CD4-positive, alpha-beta T cell treated with Interleukin-4 for 1 hour (primary cell): Measurements from ENCODE around the gene MYRF.

Experiments used
- DNase-seq, 2 donors: peaks; one replicate each; pipeline ENCODE4 v3.0.0-alpha.2; 2020 to 2022

Gene MYRF

GRCh38 chr11:61752117-61752924 is at the start of gene MYRF:
Gene MYRF, plus strand, starts transcription at chr11:61752636. Its CDS starts 109 bp downstream, at chr11:61752745.
- peak; percentile 40 to 53 for DNase-seq

DNA sequence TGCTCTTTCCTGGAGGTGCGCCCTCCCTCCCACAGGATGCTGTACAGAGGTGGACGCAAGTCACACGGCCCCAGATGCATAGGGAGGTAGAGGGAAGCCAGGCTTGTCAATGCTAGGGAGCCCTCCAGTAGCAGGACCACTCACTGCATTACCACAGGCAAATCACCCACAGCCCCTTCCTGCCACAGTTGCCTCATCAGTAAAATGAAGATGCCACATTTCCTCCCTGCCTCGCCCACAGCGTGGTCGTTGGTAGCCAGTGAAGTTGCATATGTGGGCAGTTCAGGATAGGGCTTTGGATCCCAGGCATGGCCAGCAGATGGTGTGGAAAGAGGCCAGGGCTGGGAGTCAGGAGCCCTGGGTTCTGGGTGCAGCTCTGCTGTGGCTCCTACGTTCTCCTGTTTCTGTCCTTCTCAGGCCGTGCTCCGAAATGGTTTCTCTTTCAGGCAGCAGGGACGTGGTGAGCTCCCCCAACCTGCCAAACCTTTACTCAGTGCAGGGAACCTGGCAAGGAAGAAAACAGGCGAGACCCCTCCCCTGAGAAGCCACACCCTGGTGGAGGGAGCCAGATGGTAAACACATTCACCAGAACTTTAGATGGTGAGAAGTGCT is 49.6 kb upstream of the MYRF start:
- DNase-seq: no peak

DNA sequence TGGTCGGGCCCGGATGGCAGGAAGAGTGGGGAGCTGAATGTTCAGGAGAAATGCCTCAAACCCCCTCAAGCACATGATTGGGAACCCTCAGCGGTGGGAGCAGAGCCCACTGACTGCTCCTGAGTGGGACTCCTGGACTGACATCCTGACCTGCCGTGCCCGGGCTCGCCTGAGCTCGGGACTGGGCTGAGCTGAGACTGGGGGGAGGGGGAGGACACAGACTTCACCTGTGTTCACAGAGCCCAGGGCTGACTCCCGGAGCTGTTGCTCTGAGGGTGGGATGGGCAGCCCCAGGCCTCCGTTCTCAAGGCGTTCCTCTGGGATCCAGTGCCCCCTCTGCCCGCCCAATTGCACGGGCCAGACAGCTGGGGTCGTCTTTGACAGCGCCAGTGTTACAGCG is 47.6 kb upstream of the MYRF start:
- DNase-seq: no peak

- no peak for DNase-seq
Observed at GRCh38 chr11:61706452-61707400, 45.7 kb upstream of the MYRF start.

- DNase-seq: no peak
Observed at GRCh38 chr11:61707574-61707973, 44.9 kb upstream of the MYRF start.

GRCh38 chr11:61709110-61709509 is 43.3 kb upstream of the MYRF start:
- no peak for DNase-seq

GRCh38 chr11:61709572-61709971 is 42.9 kb upstream of the MYRF start:
- no peak for DNase-seq

DNA sequence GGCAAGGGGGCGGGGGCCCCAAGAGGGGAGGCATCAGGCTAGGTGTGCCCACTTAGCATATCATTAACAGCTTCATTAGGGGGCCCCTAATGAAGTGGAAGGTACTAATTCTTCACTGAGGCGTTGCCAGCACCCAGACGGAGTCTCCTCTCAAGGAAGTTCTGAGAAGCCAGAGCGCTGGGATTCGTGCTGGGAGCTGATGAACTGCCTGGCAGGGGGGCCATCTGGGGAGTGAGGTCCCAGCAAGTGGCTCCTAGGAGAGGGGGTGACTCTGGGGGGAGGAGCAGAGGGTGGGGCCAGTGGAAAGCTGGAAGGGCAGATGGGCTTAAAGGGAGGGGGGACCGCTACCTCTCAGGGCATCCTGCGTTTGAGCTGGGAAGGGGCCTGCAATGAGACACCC is 42.4 kb upstream of the MYRF start:
- DNase-seq: no peak

- DNase-seq: no peak
Observed at GRCh38 chr11:61711037-61711436, 41.4 kb upstream of the MYRF start.

DNA sequence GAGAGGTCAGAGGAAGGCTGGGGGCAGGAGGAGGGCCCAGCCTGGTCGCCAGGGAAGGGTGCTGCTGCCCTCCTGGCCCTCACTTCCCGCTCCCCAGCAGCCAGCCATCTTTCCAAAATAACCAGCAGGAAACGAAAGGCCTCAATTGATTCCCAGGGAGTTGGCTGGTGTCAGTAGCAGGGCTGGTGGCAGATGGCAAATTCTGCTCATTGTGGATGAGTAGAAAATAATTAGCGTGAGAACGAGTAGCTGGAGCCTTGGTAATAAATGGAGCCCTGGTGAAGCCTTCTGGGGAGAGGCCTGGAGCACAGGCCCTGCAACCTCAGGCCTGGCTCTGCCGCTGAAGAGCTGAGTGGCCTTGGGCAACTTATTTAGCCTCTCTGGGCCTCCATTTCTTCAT is 40.9 kb upstream of the MYRF start:
- no peak for DNase-seq

GRCh38 chr11:61712314-61712713 is 40.1 kb upstream of the MYRF start:
- no peak for DNase-seq

GRCh38 chr11:61712846-61713245 is 39.6 kb upstream of the MYRF start:
- DNase-seq: no peak

DNA sequence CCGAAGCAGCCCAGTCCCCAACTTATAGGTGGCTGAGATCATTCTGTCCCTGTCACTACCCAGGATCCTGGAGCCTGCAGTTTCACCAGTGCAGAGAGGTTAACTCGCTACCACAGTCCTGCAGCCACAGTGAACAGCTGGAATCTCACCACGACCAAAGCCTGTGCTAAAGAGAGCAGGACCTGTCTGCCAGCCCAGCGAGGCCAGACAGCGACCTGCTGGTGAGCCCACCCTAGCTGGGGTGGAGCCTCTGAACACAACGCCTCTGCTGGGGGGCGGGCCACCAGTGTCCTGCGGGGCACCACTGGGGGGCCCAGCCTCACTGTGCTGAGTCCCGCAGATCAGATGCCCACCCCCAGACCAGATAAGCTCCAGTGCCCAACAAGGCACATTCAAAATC is 39.0 kb upstream of the MYRF start:
- DNase-seq: no peak

GRCh38 chr11:61713906-61714305 is 38.5 kb upstream of the MYRF start:
- no peak for DNase-seq

GRCh38 chr11:61714316-61714715 is 38.1 kb upstream of the MYRF start:
- DNase-seq: no peak

DNA sequence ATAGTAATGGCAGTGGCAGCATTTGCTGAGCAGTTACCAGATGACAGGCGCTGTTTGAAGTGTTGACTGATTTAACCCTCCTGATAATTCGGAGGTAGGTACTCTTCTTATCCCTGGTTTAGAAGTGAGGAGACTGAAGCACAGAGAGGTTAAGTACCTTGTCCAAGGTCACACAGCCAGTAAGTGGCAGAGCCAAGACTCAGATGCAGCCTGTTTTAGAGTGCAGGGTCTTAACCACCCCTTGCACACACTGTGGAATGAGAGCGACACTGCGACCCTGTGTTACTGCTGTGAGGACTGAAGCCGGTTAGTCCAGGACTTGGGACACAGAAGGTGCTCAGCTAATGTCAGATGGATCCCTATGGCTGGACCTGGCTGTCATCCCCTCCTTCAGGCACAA is 37.5 kb upstream of the MYRF start:
- no peak for DNase-seq

DNA sequence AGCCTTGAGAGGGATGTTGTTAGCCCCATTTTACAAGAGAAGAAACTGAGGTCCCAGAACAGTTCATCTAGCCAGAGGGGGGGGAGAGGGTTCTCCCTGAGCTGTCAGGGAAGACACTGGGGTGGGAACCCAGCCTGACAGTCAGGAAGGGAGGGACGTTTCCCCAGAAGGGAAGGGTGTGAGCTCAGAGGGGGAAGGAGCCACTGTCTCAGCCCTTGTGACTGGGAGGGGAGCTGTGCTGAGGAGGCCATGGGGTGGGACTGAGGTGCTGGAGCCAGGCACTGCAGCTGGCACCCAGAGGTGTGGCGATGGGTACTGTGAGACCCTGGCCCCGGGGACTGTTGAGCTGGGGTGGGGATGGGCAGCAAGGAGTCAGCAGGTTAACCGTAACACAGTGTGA is 36.6 kb upstream of the MYRF start:
- peak in 1 of 2 donors; percentile 34 for DNase-seq

- no peak for DNase-seq
Observed at GRCh38 chr11:61716478-61717285, 35.8 kb upstream of the MYRF start.

GRCh38 chr11:61717286-61718033 is 35.0 kb upstream of the MYRF start:
- DNase-seq: no peak

DNA sequence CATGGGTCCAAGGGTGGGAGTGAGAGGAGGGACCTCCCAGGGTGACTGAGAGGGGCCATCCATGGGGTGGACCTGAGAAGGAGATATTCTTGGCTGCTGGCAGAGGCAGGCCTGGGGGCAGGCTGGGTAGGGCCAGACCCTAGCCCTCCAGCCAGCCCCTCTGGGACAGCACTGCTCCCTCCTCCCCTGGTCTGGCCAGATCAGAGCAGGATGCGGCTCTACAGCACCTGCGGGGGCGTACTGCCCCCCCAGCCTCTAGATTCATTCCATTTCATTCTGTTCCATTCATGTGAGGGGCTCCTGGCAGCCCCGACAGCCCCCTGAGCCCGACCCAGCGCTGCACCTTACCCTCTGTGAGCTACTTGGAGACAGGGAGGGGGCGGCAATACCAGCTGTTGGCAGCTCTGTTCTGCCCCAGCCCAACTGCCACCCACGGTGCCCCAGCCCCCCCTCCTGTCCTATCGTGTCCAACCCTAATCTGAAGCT is 34.3 kb upstream of the MYRF start:
- DNase-seq: no peak

DNA sequence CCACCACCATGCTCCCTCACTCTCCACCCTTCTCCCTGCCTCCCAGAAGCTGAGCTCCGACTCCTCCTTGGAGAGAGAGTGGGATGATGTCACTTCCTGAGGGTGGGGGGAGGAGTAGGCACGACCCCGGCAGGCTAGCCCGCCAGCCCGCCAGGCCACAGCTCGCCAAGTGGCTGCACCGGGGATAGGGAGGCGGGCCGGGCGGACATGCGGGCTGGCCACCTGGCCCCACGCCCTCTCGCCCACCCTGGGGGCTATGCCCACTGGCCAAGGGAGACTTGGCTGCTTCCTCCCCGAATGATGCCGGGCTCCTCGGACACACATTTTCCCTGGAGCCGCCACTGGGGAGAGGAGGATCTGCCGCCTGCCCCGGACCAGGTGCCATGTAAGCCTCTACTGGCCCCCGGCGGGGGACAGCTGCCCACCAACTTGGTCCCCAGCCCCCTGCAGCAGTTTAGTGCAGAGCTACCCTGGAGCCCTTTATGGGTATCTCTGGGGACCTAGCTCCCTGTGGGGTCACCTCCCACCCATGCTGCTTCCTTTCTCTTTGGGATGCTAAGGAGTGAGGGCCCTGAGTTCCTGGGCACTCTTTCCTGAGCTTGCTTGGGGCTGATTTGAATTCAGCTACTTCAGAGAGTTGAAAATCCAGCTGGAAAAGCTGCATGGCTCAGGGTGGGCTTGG is 33.7 kb upstream of the MYRF start:
- DNase-seq: no peak
